HepG2 (cell line): Measurements from ENCODE around the gene EFNA2. TPM values are rescaled to one million over a fixed set of nuclear protein-coding genes. Genes with fewer than 3 reads are reported as not detected.

Experiments used
- BRD4 ChIP-seq: sonication (generic); formaldehyde crosslinking; IDR thresholded peaks from 2 replicates; pipeline ENCODE4 v1.4.0; 2020; ENCODE audit warnings: missing genetic modification reagents
- CBFB ChIP-seq: sonication (generic); formaldehyde crosslinking; IDR thresholded peaks from 2 replicates; pipeline ENCODE4 v1.4.0; 2020; ENCODE audit warnings: missing genetic modification reagents
- CEBPG ChIP-seq: IDR thresholded peaks from 2 replicates; pipeline ENCODE4 v1.6.1; 2016
- DMTF1 ChIP-seq: sonication (generic); formaldehyde crosslinking; IDR thresholded peaks from 2 replicates; pipeline ENCODE4 v1.4.0; 2020; ENCODE audit warnings: mild to moderate bottlenecking, missing genetic modification reagents
- ELF4 ChIP-seq: sonication (generic); formaldehyde crosslinking; IDR thresholded peaks from 2 replicates; pipeline ENCODE4 v1.5.0; 2020; ENCODE audit warnings: missing genetic modification reagents, mild to moderate bottlenecking, moderate library complexity, borderline replicate concordance
- HDAC2 ChIP-seq: sonication (generic); formaldehyde crosslinking; IDR thresholded peaks from 2 replicates; pipeline ENCODE4 v1.4.0; 2020; ENCODE audit warnings: missing genetic modification reagents
- HHEX ChIP-seq: IDR thresholded peaks from 2 replicates; pipeline ENCODE4 v1.6.1; 2016; ENCODE audit warnings: control low read depth
- HOMEZ ChIP-seq: IDR thresholded peaks from 2 replicates; pipeline ENCODE4 v1.6.1; 2016; ENCODE audit warnings: low read depth
- KMT2A ChIP-seq: sonication (generic); formaldehyde crosslinking; IDR thresholded peaks from 2 replicates; pipeline ENCODE4 v1.4.0; 2020; ENCODE audit warnings: missing genetic modification reagents
- MTA1 ChIP-seq: sonication (generic); formaldehyde crosslinking; IDR thresholded peaks from 2 replicates; pipeline ENCODE4 v1.4.0; 2020; ENCODE audit warnings: missing genetic modification reagents, mild to moderate bottlenecking, borderline replicate concordance
- NFE2L2 ChIP-seq: fragments of 150-350 bp; IDR thresholded peaks from 2 replicates; pipeline ENCODE4 v1.6.1; 2014; ENCODE audit warnings: low read length
- PITX1 ChIP-seq: sonication (generic); formaldehyde crosslinking; IDR thresholded peaks from 2 replicates; pipeline ENCODE4 v1.5.1; 2020; ENCODE audit warnings: mild to moderate bottlenecking, missing genetic modification reagents
- SRSF4 ChIP-seq: fragments of 200-400 bp; formaldehyde crosslinking; IDR thresholded peaks from one replicate; pipeline ENCODE4 v1.6.1; 2018; ENCODE audit warnings: mild to moderate bottlenecking, low read depth, low read length, moderate library complexity; ENCODE audit not compliant: poor library complexity, severe bottlenecking
- SSRP1 ChIP-seq: IDR thresholded peaks from 2 replicates; pipeline ENCODE4 v1.6.1; 2016; ENCODE audit warnings: control low read depth
- ZSCAN5A ChIP-seq: sonication (generic); formaldehyde crosslinking; IDR thresholded peaks from 2 replicates; pipeline ENCODE4 v1.8.0; 2022; ENCODE audit warnings: mild to moderate bottlenecking, missing genetic modification reagents, borderline replicate concordance
- polyA plus RNA-seq, 8 experiments: library from polyadenylated mRNA; depleted of rRNA in 3 of 8; stranded (reverse) in 7 of 8; unstranded in 1 of 8; fragments of >200 nt; fragmentation: Illumina TruSeq in 4 of 8; extraction: Trizol in 4 of 8; gene quantifications; 2 replicates each; pipeline versions ENCODE4 v1.2.1 to v1.2.3, GENCODE V29; 2011 to 2016; ENCODE audit warnings: low read depth in 4 of 8, missing spikeins in 1 of 8, mixed read lengths in 1 of 8; ENCODE audit not compliant: insufficient read depth in 1 of 8
- total RNA-seq, 5 experiments: library from RNA; depleted of rRNA; stranded (reverse); fragments of >200 nt; fragmentation: Illumina TruSeq; extraction: Trizol; gene quantifications; 2 replicates each; pipeline ENCODE4 v1.2.3, GENCODE V29; 2016; ENCODE audit warnings: low read depth in 1 of 5
- TF ChIP-seq, protein P1 (sequence below): sonication (generic); formaldehyde crosslinking; IDR thresholded peaks from 2 replicates; pipeline ENCODE4 v1.4.0; 2020; ENCODE audit warnings: mild to moderate bottlenecking, missing genetic modification reagents, borderline replicate concordance
- TF ChIP-seq, protein P2 (sequence below): sonication (generic); formaldehyde crosslinking; IDR thresholded peaks from 2 replicates; pipeline ENCODE4 v1.5.0; 2020; ENCODE audit warnings: missing genetic modification reagents, mild to moderate bottlenecking, borderline replicate concordance
- TF ChIP-seq, protein P3 (sequence below): sonication (generic); formaldehyde crosslinking; conservative IDR thresholded peaks from 2 replicates; pipeline ENCODE4 v1.8.0; 2022; ENCODE audit warnings: missing genetic modification reagents

The EFNA2 gene
- total and polyA plus RNA-seq, 2 of the 13 experiments (the other 11 are each of a cell fraction or from before 2014, with no cell fraction given): 6.0 to 9.9 TPM

DNA sequence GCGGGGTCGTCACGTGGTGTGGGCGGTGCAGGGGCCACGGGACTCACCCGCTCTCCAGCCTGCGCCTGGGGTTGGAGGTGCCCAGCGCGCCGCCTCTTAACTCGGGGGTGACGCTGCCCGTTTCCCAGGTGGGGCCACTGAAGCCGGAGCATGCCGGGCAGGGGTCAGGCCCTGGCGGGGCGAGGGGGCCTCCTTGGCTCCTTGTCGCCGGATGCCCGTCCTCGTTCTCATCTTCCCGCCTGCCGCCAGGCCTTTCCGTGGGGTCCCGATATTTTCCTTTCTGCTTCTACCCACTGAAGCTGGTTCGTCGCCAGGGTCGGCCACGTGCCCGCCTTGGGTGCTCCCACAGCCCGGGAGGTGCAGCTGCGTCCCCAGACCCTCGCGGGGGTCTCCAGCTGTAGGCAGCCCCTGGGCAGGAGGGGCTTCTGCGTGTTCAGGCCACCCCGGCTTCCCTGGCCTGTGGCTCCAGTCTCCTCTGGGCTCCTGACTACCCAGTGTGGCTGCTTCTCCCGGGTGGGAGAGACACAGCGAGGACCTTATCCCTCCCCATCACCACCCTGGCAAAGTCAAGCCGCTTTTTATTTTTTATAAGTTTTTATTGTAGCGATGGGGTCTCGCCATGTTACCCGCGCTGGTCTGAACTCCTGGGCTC lies 9.6 kb upstream of the EFNA2 start (continued):
- TF ChIP-seq DMTF1 (CRISPR knock-in tag) (0 out of 2 replicates have a peak, but pooled peaks have one; percentile 51), SRSF4 (no peak), NFE2L2 (no peak), CBFB (CRISPR knock-in tag) (peak; percentile 40; the same call in 1 of the 2 replicates), SSRP1 (CRISPR knock-in tag) (no peak), PITX1 (CRISPR knock-in tag) (0 out of 2 replicates have a peak, but pooled peaks have one; percentile 21), HDAC2 (CRISPR knock-in tag) (peak; percentile 20; the same call in 1 of the 2 replicates), ZSCAN5A (CRISPR knock-in tag) (0 out of 2 replicates have a peak, but pooled peaks have one; percentile 39), HOMEZ (CRISPR knock-in tag) (0 out of 2 replicates have a peak, but pooled peaks have one; percentile 15), MTA1 (CRISPR knock-in tag) (no peak), CEBPG (CRISPR knock-in tag) (no peak), BRD4 (CRISPR knock-in tag) (0 out of 2 replicates have a peak, but pooled peaks have one; percentile 5), ELF4 (no peak), KMT2A (CRISPR knock-in tag) (0 out of 2 replicates have a peak, but pooled peaks have one; percentile 37), HHEX (no peak)
- TF ChIP-seq, protein P1, sequence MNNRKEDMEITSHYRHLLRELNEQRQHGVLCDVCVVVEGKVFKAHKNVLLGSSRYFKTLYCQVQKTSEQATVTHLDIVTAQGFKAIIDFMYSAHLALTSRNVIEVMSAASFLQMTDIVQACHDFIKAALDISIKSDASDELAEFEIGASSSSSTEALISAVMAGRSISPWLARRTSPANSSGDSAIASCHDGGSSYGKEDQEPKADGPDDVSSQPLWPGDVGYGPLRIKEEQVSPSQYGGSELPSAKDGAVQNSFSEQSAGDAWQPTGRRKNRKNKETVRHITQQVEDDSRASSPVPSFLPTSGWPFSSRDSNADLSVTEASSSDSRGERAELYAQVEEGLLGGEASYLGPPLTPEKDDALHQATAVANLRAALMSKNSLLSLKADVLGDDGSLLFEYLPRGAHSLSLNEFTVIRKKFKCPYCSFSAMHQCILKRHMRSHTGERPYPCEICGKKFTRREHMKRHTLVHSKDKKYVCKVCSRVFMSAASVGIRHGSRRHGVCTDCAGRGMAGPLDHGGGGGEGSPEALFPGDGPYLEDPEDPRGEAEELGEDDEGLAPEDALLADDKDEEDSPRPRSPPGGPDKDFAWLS (CRISPR knock-in tag): 0 out of 2 replicates have a peak, but pooled peaks have one; percentile 49
- TF ChIP-seq, protein P2, sequence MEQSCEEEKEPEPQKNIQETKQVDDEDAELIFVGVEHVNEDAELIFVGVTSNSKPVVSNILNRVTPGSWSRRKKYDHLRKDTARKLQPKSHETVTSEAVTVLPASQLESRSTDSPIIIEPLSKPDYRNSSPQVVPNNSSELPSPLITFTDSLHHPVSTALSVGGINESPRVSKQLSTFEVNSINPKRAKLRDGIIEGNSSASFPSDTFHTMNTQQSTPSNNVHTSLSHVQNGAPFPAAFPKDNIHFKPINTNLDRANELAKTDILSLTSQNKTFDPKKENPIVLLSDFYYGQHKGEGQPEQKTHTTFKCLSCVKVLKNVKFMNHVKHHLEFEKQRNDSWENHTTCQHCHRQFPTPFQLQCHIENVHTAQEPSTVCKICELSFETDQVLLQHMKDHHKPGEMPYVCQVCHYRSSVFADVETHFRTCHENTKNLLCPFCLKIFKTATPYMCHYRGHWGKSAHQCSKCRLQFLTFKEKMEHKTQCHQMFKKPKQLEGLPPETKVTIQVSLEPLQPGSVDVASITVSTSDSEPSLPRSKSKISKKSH: 0 out of 2 replicates have a peak, but pooled peaks have one; percentile 11
- TF ChIP-seq, protein P3, sequence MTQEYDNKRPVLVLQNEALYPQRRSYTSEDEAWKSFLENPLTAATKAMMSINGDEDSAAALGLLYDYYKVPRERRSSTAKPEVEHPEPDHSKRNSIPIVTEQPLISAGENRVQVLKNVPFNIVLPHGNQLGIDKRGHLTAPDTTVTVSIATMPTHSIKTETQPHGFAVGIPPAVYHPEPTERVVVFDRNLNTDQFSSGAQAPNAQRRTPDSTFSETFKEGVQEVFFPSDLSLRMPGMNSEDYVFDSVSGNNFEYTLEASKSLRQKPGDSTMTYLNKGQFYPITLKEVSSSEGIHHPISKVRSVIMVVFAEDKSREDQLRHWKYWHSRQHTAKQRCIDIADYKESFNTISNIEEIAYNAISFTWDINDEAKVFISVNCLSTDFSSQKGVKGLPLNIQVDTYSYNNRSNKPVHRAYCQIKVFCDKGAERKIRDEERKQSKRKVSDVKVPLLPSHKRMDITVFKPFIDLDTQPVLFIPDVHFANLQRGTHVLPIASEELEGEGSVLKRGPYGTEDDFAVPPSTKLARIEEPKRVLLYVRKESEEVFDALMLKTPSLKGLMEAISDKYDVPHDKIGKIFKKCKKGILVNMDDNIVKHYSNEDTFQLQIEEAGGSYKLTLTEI (CRISPR knock-in tag): no peak
